K562 (cell line): ENCODE measurements around the gene OR4D9. TPM values are rescaled to one million over a fixed set of nuclear protein-coding genes. Genes with fewer than 3 reads are reported as not detected.
A peak's percentile ranks its signal among the peaks of the same experiment; 100 is the strongest.

Experiments
- ATF1 ChIP-seq, 2 experiments: fragments of 450-650 bp in 1 of 2; IDR thresholded peaks; 2 replicates each; pipeline ENCODE4 v1.6.1; 2016; ENCODE audit warnings: missing compliant biosample characterization in 1 of 2, missing genetic modification characterization in 1 of 2
- BRF2 ChIP-seq: IDR thresholded peaks from 3 replicates; pipeline ENCODE4 v1.6.1; 2011; ENCODE audit warnings: borderline replicate concordance, mild to moderate bottlenecking; ENCODE audit not compliant: insufficient read length, insufficient read depth
- CBX8 ChIP-seq: fragments of 200-600 bp; sonication (generic); IDR thresholded peaks from 2 replicates; pipeline ENCODE4 v1.6.1; 2012; ENCODE audit warnings: borderline replicate concordance, mixed run types, low read depth, mild to moderate bottlenecking, moderate library complexity, mixed read lengths, low read length, control low read depth, inconsistent platforms; ENCODE audit not compliant: poor library complexity, severe bottlenecking; ENCODE audit errors: extremely low read depth
- CXXC5 ChIP-seq: fragments of 250-450 bp; sonication (Bioruptor Pico); IDR thresholded peaks from 2 replicates; pipeline ENCODE4 v1.8.0; 2022; ENCODE audit warnings: inconsistent platforms, mild to moderate bottlenecking, moderate library complexity
- ESRRA ChIP-seq: fragments of 450-650 bp; IDR thresholded peaks from 2 replicates; pipeline ENCODE4 v1.6.1; 2014; ENCODE audit warnings: low read depth, mild to moderate bottlenecking, moderate library complexity, borderline replicate concordance
- ESRRB ChIP-seq: fragments of 250-450 bp; sonication (Bioruptor Pico); IDR thresholded peaks from 2 replicates; pipeline ENCODE4 v1.5.0; 2020; ENCODE audit warnings: mild to moderate bottlenecking, moderate library complexity, borderline replicate concordance
- IRF1 ChIP-seq: sonication (generic); formaldehyde crosslinking; IDR thresholded peaks from 2 replicates; pipeline ENCODE4 v1.8.0; 2022; ENCODE audit warnings: missing genetic modification reagents, mild to moderate bottlenecking, borderline replicate concordance
- LARP7 ChIP-seq: fragments of 450-650 bp; IDR thresholded peaks from 2 replicates; pipeline ENCODE4 v1.6.1; 2016
- LEF1 ChIP-seq: fragments of 450-650 bp; IDR thresholded peaks from 2 replicates; pipeline ENCODE4 v1.6.1; 2016; ENCODE audit warnings: mild to moderate bottlenecking
- MAFK ChIP-seq: IDR thresholded peaks from 2 replicates; pipeline ENCODE4 v1.6.1; 2011; ENCODE audit warnings: low read length, improper control_type of control experiment
- NR4A1 ChIP-seq, 2 experiments: fragments of 250-450 bp in 1 of 2; fragments of 450-650 bp in 1 of 2; sonication (Bioruptor Pico) in 1 of 2; IDR thresholded peaks; 2 replicates each; pipeline versions ENCODE4 v1.4.0 to v1.6.1; 2016 to 2020; ENCODE audit warnings: mild to moderate bottlenecking in 2 of 2, missing compliant biosample characterization in 1 of 2, missing genetic modification characterization in 1 of 2, moderate library complexity in 1 of 2
- RBFOX2 ChIP-seq: fragments of 200-400 bp; formaldehyde crosslinking; IDR thresholded peaks from 2 replicates; pipeline ENCODE4 v1.6.1; 2017; ENCODE audit warnings: low read depth, mild to moderate bottlenecking, low read length, moderate library complexity
- RNF219 ChIP-seq: fragments of 250-450 bp; sonication (Bioruptor Pico); IDR thresholded peaks from 2 replicates; pipeline ENCODE4 v1.5.0; 2022; ENCODE audit warnings: mild to moderate bottlenecking
- TFAP4 ChIP-seq: sonication (generic); formaldehyde crosslinking; IDR thresholded peaks from 2 replicates; pipeline ENCODE4 v1.8.0; 2022; ENCODE audit warnings: missing genetic modification reagents, mild to moderate bottlenecking, moderate library complexity, borderline replicate concordance
- ZBTB5 ChIP-seq: fragments of 450-650 bp; IDR thresholded peaks from 2 replicates; pipeline ENCODE4 v1.6.1; 2017; ENCODE audit warnings: antibody characterized with exemption
- ZHX1 ChIP-seq: fragments of 150-350 bp; conservative IDR thresholded peaks from 2 replicates; pipeline ENCODE4 v1.6.1; 2014; ENCODE audit warnings: low read length
- ZNF444 ChIP-seq: fragments of 250-450 bp; sonication (Bioruptor Pico); IDR thresholded peaks from 2 replicates; pipeline ENCODE4 v1.4.0; 2020; ENCODE audit warnings: mild to moderate bottlenecking, moderate library complexity
- polyA plus RNA-seq, 8 experiments: library from polyadenylated mRNA; depleted of rRNA in 4 of 8; stranded (reverse) in 5 of 8; unstranded in 3 of 8; fragments of >200 nt; fragmentation: Nextera tagmentation in 2 of 8; fragmentation: Illumina TruSeq in 1 of 8; extraction: Ambion mirVana in 2 of 8; extraction: Trizol in 1 of 8; gene quantifications; 2 replicates each; pipeline versions ENCODE4 v1.2.1 to v1.2.3, GENCODE V29; 2011 to 2014; ENCODE audit warnings: inconsistent platforms in 1 of 8, missing spikeins in 1 of 8
- total RNA-seq, 7 experiments: library from RNA; depleted of rRNA in 6 of 7; stranded (reverse); fragments of >200 nt in 6 of 7; fragmentation: Illumina TruSeq in 2 of 7; extraction: Trizol in 2 of 7; gene quantifications; 2 replicates each; pipeline versions ENCODE4 v1.2.1 to v1.2.3, GENCODE V29; 2011 to 2021; ENCODE audit warnings: low replicate concordance in 1 of 7

OR4D9 gene
- total and polyA plus RNA-seq, 9 of the 15 experiments (the other 6 are each of a cell fraction or from before 2014, with no cell fraction given): not detected

GRCh38 chr11:59560290-59560701 lies 49.0 kb downstream of the OR4D9 start (continued):
- TF ChIP-seq CXXC5 (CRISPR knock-in tag) (0 out of 2 replicates have a peak, but pooled peaks have one; percentile 61), NR4A1 (CRISPR knock-in tag; IDR thresholded peaks at IDR 0.05) (no peak), NR4A1 (tag; IDR thresholded peaks at IDR 0.05) (0 out of 2 replicates have a peak, but pooled peaks have one; percentile 43), RBFOX2 (no peak), ZNF444 (CRISPR knock-in tag) (no peak), LEF1 (peak; percentile 27; the same call in 1 of the 2 replicates), ZBTB5 (peak; percentile 77), TFAP4 (CRISPR knock-in tag) (no peak), MAFK (no peak), ESRRB (CRISPR knock-in tag) (no peak), CBX8 (no peak), LARP7 (0 out of 2 replicates have a peak, but pooled peaks have one; percentile 79), ATF1 (CRISPR knock-in tag; IDR thresholded peaks at IDR 0.05) (no peak), ATF1 (tag; IDR thresholded peaks at IDR 0.05) (peak; percentile 48; the same call in 1 of the 2 replicates), BRF2 (no peak), ZHX1 (no peak), ESRRA (no peak), RNF219 (0 out of 2 replicates have a peak, but pooled peaks have one; percentile 52), IRF1 (CRISPR knock-in tag) (no peak)
